Measurements from ENCODE around the gene MRPL39. TPM values are rescaled to one million over a fixed set of nuclear protein-coding genes. Genes with fewer than 3 reads are reported as not detected.

MRPL39 gene
- total RNA-seq, 1 experiment from 2014 or later = 73.9 TPM

- no peak for DNase-seq (ENCODE audit: low spot score)
Observed at GRCh38 chr21:25614441-25614840, 7.2 kb upstream of the MRPL39 start.

GRCh38 chr21:25608044-25608737, 910 bp upstream of the MRPL39 start:
- peak; percentile 87 for DNase-seq (ENCODE audit: low spot score)

GRCh38 chr21:25589887-25590286, 17.4 kb downstream of the MRPL39 start:
- DNase-seq (ENCODE audit: low spot score) = no peak

GRCh38 chr21:25586791-25587190, 20.5 kb downstream of the MRPL39 start:
- no peak for DNase-seq (ENCODE audit: low spot score)

- no peak for DNase-seq (ENCODE audit: low spot score)
Observed at GRCh38 chr21:25586326-25586725, 21.0 kb downstream of the MRPL39 start.

- no peak for DNase-seq (ENCODE audit: low spot score)
Observed at GRCh38 chr21:25584833-25585676, 22.2 kb downstream of the MRPL39 start.

GRCh38 chr21:25583370-25584130, 23.7 kb downstream of the MRPL39 start:
- no peak for DNase-seq (ENCODE audit: low spot score)

- no peak for DNase-seq (ENCODE audit: low spot score)
Observed at GRCh38 chr21:25582888-25583287, 24.4 kb downstream of the MRPL39 start.

GRCh38 chr21:25582164-25582790, 25.0 kb downstream of the MRPL39 start:
- no peak for DNase-seq (ENCODE audit: low spot score)

- DNase-seq (ENCODE audit: low spot score) = no peak
Observed at GRCh38 chr21:25581582-25581981, 25.7 kb downstream of the MRPL39 start.

- DNase-seq (ENCODE audit: low spot score) = no peak
Observed at GRCh38 chr21:25580912-25581260, 26.4 kb downstream of the MRPL39 start.

- DNase-seq (ENCODE audit: low spot score) = no peak
Observed at GRCh38 chr21:25579226-25580013, 27.9 kb downstream of the MRPL39 start.

- no peak for DNase-seq (ENCODE audit: low spot score)
Observed at GRCh38 chr21:25578056-25578961, 29.0 kb downstream of the MRPL39 start.

- no peak for DNase-seq (ENCODE audit: low spot score)
Observed at GRCh38 chr21:25577424-25578055, 29.7 kb downstream of the MRPL39 start.

GRCh38 chr21:25573409-25574206, 33.7 kb downstream of the MRPL39 start:
- peak; percentile 80 for DNase-seq (ENCODE audit: low spot score)

- no peak for DNase-seq (ENCODE audit: low spot score)
Observed at GRCh38 chr21:25572861-25573310, 34.4 kb downstream of the MRPL39 start.

GRCh38 chr21:25571726-25572121, 35.6 kb downstream of the MRPL39 start:
- DNase-seq (ENCODE audit: low spot score) = no peak

- no peak for DNase-seq (ENCODE audit: low spot score)
Observed at GRCh38 chr21:25569711-25570110, 37.6 kb downstream of the MRPL39 start.

- DNase-seq (ENCODE audit: low spot score) = no peak
Observed at GRCh38 chr21:25569084-25569483, 38.2 kb downstream of the MRPL39 start.

Measured in H4 (cell line).